ENCODE measurements around the gene DEGS2. TPM values are rescaled to one million over a fixed set of nuclear protein-coding genes. Genes with fewer than 3 reads are reported as not detected.

The DEGS2 gene
- total and polyA plus RNA-seq, 2 donors from 2014 or later, result 25.1 to 28.7 TPM

DNA sequence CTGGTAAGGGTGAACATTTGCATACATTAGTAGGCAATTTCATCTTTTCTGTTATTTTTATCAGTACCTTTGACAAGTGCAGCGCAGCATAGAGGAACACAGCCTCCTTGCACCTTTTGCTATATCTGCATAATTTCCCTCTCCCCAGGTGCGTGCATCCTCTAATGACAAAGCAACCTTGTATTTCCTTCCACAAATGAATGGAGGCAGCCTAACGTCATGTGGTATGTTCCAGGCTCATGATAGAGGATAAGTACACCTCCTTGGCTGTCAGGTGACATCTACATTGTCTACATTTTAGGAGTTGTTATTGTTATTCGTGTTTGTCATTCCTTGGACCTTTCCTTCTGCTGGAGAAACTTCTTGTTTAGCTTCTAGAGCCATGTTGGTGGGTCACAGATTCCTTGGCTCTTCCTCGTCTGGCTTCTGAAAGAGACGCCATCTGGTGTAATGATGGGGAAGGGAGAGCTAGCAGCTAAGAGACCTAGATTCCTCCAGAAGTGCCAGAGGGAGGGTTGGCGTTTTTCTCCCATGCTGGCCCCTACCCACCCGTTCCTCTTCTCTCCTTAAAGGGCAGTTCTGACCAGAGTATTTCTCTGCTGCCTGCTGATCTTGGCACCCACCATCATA is 57.2 kb downstream of the DEGS2 start:
- Histone ChIP-seq H3K9me3 (ENCODE audit: control insufficient read depth in 2 of 3, insufficient read depth in 1 of 3, low read length in 3 of 3) (no peaks in the 10 kb centered on the region), H3K4me3 (ENCODE audit: low read length in 3 of 3) (no peak overlapping the region), H3K36me3 (ENCODE audit: control insufficient read depth in 2 of 3, insufficient read depth in 3 of 3, low read length in 3 of 3) (peaks cover 0 to 3% (median 0%) of the 10 kb centered on the region in 3 donors), H3K4me1 (ENCODE audit: control insufficient read depth in 2 of 3, insufficient read depth in 2 of 3, low read depth in 1 of 3, low read length in 3 of 3) (peaks cover 0 to 22% (median 5%) of the 10 kb centered on the region in 3 donors), H3K9ac (ENCODE audit: low read length in 3 of 3) (no peak overlapping the region), H3K27ac (ENCODE audit: low read depth in 2 of 2, low read length in 2 of 2) (peak overlapping the region; percentile 4 to 65), H3K27me3 (ENCODE audit: control insufficient read depth, insufficient read depth, low read length) (no peaks in the 10 kb centered on the region)
- intact Hi-C loops (cut with DNase I), result no loop called here
- TF ChIP-seq, protein P1, sequence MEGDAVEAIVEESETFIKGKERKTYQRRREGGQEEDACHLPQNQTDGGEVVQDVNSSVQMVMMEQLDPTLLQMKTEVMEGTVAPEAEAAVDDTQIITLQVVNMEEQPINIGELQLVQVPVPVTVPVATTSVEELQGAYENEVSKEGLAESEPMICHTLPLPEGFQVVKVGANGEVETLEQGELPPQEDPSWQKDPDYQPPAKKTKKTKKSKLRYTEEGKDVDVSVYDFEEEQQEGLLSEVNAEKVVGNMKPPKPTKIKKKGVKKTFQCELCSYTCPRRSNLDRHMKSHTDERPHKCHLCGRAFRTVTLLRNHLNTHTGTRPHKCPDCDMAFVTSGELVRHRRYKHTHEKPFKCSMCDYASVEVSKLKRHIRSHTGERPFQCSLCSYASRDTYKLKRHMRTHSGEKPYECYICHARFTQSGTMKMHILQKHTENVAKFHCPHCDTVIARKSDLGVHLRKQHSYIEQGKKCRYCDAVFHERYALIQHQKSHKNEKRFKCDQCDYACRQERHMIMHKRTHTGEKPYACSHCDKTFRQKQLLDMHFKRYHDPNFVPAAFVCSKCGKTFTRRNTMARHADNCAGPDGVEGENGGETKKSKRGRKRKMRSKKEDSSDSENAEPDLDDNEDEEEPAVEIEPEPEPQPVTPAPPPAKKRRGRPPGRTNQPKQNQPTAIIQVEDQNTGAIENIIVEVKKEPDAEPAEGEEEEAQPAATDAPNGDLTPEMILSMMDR (IDR thresholded peaks at IDR 0.05; ENCODE audit: borderline replicate concordance, extremely low read depth, insufficient read depth), result no peak
- FAIRE-seq (no peak), DNase-seq (no peak)

DNA sequence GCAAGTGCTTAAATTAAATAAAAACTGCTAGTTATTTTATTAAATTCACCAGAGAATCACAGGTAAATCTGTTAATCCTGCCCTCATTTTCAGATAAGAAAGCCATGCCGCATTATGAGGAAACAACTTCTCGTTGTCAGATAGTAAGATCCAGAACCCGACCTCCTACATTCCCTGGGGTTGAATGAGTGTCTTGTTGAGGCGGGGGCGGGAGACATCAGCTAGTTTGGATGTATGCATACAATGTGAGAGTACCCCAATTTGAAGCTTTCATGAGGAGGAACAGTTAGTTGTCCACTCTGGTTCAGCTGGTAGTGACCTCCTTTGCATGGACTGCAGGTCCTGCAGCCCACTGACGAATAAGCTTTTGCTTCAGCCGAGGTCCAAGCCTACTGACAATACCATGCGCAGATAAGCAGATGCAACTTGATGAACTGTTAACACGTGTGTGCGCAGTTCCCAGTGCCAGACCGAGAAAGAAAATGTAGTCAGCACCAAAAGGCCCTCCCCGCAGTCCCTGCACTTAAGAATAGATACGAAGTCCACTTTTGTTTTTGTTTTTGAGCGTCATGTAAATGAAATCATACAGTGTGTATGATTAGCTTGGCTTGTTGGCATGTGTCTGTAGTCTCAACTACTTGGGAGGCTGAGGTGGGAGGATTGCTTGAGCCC is 59.3 kb downstream of the DEGS2 start:
- Histone ChIP-seq H3K4me3 (ENCODE audit: low read length in 3 of 3) (no peak overlapping the region), H3K27me3 (ENCODE audit: control insufficient read depth, insufficient read depth, low read length) (no peaks in the 10 kb centered on the region), H3K36me3 (ENCODE audit: control insufficient read depth in 2 of 3, insufficient read depth in 3 of 3, low read length in 3 of 3) (peaks cover 0 to 3% (median 0%) of the 10 kb centered on the region in 3 donors), H3K4me1 (ENCODE audit: control insufficient read depth in 2 of 3, insufficient read depth in 2 of 3, low read depth in 1 of 3, low read length in 3 of 3) (peaks cover 0 to 13% (median 5%) of the 10 kb centered on the region in 3 donors), H3K9me3 (ENCODE audit: control insufficient read depth in 2 of 3, insufficient read depth in 1 of 3, low read length in 3 of 3) (no peaks in the 10 kb centered on the region), H3K9ac (ENCODE audit: low read length in 3 of 3) (no peak overlapping the region), H3K27ac (ENCODE audit: low read depth in 2 of 2, low read length in 2 of 2) (no peak overlapping the region)
- TF ChIP-seq, protein P1 (IDR thresholded peaks at IDR 0.05; ENCODE audit: borderline replicate concordance, extremely low read depth, insufficient read depth), result no peak
- peak in 1 of 5 donors; percentile 7 for DNase-seq
- intact Hi-C loops (cut with DNase I), result no loop called here
- no peak for FAIRE-seq

DNA sequence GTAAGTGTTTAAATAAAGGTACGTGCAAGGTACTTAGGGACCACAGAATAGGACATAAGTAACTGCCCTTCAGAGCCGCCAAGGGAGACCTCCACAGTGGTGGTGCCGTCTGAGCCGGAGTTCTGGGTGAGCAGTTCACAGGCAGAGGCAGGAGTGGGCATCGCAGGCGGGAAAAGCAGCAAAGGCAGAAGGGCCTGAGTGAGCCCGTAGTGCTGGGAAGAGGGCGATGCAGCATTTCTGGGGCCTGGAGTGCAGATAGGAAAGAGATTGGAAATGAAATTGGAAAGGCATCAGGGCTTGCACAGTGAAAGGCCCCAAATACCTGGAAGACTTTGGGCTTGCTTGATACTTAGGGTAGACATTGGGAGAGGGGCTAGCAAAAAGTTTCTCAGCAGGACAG is 61.3 kb downstream of the DEGS2 start:
- no peak overlapping the region for H3K27ac ChIP-seq (ENCODE audit: low read depth in 2 of 2, low read length in 2 of 2)

More for the DNA sequence above, 61.3 kb downstream of the DEGS2 start:
- no peak for FAIRE-seq
- peak in 2 of 5 donors; percentile 24 to 28 for DNase-seq
- Histone ChIP-seq H3K9me3 (ENCODE audit: control insufficient read depth in 2 of 3, insufficient read depth in 1 of 3, low read length in 3 of 3) (no peaks in the 10 kb centered on the region), H3K4me3 (ENCODE audit: low read length in 3 of 3) (no peak overlapping the region), H3K4me1 (ENCODE audit: control insufficient read depth in 2 of 3, insufficient read depth in 2 of 3, low read depth in 1 of 3, low read length in 3 of 3) (peaks cover 0 to 7% (median 0%) of the 10 kb centered on the region in 3 donors), H3K27me3 (ENCODE audit: control insufficient read depth, insufficient read depth, low read length) (no peaks in the 10 kb centered on the region), H3K36me3 (ENCODE audit: control insufficient read depth in 2 of 3, insufficient read depth in 3 of 3, low read length in 3 of 3) (peaks cover 0 to 3% (median 0%) of the 10 kb centered on the region in 3 donors), H3K9ac (ENCODE audit: low read length in 3 of 3) (no peak overlapping the region)
- TF ChIP-seq, protein P1 (IDR thresholded peaks at IDR 0.05; ENCODE audit: borderline replicate concordance, extremely low read depth, insufficient read depth), result no peak
- intact Hi-C loops (cut with DNase I), result no loop called here
